ENCODE data around the gene GAN.

GAN gene

GRCh38 chr16:81435567-81435966, 120.8 kb downstream of the GAN start:
- no peak overlapping the region for H3K4me3 ChIP-seq (replicated peaks; ENCODE audit: low read depth, low read length)
- no peak for DNase-seq (ENCODE audit: extremely low read depth, low read depth)
- TF ChIP-seq CTCF (IDR thresholded peaks at IDR 0.05; ENCODE audit: low read depth, low read length, missing control alignments) = no peak

- no peak for DNase-seq (ENCODE audit: extremely low read depth, low read depth)
- TF ChIP-seq CTCF (IDR thresholded peaks at IDR 0.05; ENCODE audit: low read depth, low read length, missing control alignments) = no peak
- H3K4me3 ChIP-seq (replicated peaks; ENCODE audit: low read depth, low read length) = no peak overlapping the region
These were observed 121.6 kb downstream of the GAN start for GRCh38 chr16:81436386-81436785.

GRCh38 chr16:81437865-81438264, 123.1 kb downstream of the GAN start:
- TF ChIP-seq CTCF (IDR thresholded peaks at IDR 0.05; ENCODE audit: low read depth, low read length, missing control alignments) = no peak
- no peak overlapping the region for H3K4me3 ChIP-seq (replicated peaks; ENCODE audit: low read depth, low read length)
- DNase-seq (ENCODE audit: extremely low read depth, low read depth) = no peak
